DMS 273 treated with DMSO at 0.1 percent for 48 hours (cell line): ENCODE data around the gene PTAFR.

Experiments
- DNase-seq: peaks from one replicate; lab custom pipeline; 2025; lab: John Stamatoyannopoulos, UW

PTAFR gene

DNA sequence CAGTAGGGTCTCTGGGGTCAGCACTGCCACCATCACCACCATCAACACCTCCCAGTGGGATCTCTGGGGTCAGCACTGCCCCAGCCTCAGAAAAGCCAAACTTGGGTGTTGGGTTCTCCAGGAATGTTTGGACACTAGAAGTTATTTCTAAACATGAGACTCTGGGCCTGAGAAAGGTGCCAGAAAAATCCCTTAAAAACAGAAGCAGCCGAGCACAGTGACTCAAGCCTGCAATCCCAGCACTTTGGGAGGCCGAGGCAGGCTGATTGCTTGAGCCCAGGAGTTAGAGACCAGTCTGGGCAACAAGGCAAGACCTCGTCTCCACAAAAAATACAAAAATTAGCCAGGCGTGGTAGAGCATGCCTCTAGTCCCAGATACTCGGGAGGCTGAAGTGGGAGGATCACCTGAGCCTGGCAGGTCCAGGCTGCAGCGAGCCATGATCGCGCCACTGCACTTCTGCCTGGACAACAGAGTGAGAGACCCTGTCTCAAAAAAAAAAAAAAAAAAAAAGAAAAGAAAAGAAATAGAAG is 470 bp downstream of the PTAFR start:
- DNase-seq, result no peak

DNA sequence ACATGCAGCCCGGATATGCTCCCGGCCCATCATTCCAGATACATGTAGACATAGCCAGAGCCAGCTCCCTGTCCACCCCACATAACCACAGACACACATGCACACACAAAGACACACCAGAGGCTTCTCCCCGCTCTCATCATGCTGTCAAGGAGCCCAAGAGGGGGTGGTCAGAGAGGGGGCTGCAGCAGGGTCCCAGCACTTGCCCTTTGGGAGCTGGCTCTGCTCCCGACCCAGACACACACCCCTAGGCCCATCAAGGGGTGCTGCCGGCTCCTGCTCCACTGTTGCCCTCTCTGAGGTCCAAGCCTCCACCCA is 2.6 kb downstream of the PTAFR start:
- DNase-seq, result no peak

DNA sequence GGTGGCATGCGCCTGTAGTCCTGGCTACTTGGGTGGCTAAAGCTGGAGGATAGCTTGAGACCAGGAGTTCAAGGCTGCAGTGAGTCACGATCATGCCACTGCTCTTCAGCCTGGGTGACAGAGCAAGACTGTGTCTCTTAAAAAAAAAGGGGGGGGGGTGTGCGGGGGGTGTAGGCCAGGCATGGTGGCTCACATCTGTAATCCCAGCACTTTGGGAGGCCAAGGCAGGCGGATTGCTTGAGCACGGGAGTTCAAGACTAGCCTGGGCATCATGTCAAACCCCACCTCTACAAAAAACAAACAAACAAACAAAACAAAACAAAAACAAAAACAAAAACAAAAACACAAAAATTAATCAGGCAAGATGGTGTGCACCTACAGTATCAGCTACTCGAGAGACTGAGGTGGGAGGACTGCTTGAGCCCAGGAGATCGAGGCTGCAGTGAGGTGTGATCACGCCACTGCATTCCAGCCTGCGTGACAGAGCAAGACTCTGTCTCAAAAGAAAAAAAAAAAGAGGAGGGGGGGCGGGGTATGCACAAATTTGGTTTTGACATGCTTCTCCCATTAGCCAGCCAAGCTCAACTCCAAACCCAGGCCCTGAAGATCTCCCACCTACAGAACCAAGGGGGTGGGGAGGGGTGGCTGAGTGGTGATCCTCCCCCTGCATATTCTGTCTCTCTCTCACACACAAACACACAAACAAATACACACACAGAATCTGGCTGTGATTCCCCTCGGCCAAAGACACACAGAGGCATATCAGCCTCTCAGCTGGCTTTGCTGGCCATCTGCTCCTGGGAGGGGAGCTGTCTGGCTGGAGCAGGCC is 3.1 kb downstream of the PTAFR start:
- DNase-seq, result no peak

- no peak for DNase-seq
These were observed 3.8 kb downstream of the PTAFR start for GRCh38 chr1:28172713-28173150.

DNA sequence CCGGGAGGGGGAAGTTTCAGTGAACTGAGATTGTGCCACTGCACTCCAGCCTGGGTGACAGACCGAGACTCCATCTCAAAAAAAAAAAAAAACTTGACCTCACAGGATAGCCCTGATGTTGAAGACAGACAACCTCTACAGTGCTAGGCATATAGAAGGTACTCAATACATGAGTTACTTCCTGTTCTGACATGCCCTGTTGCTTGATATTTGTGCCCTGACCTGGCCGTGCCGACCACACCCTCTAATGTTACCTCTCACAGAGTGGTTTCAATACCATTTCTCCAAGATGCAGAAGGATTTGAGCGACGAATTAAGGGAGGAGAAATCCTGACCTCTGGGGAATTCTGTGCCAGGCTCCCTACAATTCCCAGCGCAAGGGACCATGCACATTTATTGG is 5.2 kb downstream of the PTAFR start:
- DNase-seq, result no peak

DNA sequence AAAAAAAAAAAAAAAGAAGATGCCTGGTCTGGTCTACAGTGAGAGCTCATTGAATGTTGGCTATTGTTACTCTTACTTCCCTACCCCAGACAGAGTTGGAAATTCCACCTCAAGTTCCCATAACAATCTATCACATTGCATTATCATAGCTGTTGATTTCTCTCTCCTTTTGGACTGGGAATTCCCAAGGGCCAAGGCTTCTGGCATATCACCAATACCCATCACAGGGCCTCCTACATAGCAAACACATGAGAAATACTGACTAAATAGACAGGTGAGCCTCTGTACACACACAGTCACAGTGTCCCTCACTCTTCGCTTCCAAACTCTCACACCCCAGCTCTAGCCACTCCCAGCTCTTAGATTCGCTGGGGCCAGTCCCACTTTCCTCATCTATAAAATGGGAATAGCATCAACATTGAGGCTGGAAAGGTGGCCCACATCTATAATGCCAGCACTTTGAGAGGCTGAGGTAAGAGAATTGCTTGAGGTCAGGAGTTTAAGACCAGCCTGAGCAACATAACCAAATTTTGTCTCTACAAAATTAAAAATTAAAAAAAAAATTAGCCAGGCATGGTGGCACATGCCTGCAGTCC is 6.4 kb downstream of the PTAFR start:
- DNase-seq, result no peak

- DNase-seq, result peak; percentile 47
These were observed 12.9 kb downstream of the PTAFR start for GRCh38 chr1:28163496-28164161.

DNA sequence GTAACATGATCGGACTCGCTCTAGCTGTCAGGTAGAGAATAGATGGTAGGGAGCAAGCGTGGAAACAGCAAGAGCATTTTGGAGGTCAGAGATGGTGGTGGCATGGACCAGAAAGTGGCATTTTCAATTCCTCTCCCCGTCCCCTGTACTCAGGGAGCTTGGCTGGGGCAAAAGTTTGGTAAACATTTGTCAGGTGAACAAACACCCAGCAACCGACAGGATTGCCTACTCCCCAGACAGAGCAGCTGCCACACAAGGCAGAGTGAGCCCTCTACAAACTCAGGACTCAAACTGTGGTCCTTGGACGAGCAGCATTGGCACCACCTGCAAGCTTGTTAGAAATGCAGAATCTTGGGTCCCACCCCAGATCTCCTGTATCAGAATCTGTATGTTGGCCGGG is 14.3 kb downstream of the PTAFR start:
- DNase-seq, result no peak

GRCh38 chr1:28161751-28162150 is 14.7 kb downstream of the PTAFR start:
- DNase-seq, result no peak

- DNase-seq, result no peak
These were observed 15.7 kb downstream of the PTAFR start for GRCh38 chr1:28160782-28161266.

DNA sequence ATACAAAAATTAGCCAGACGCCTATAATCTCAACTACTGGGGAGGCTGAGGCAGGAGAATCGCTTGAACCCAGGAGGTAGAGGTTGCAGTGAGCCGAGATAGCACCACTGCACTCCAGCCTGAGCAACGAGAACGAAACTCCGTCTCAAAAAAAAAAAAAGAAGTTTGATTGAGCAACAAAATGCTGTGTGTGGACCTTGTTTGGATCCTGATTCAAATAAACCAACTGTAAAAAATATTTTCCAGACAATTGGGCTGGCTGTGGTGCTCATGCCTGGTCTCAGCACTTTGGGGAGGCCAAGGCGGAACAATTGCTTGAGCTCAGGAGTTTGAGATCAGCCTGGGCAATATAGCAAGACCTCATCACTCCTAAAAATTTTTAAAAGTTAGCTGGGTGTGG is 16.8 kb downstream of the PTAFR start:
- no peak for DNase-seq

- no peak for DNase-seq
These were observed 17.2 kb downstream of the PTAFR start for GRCh38 chr1:28159243-28159642.

DNA sequence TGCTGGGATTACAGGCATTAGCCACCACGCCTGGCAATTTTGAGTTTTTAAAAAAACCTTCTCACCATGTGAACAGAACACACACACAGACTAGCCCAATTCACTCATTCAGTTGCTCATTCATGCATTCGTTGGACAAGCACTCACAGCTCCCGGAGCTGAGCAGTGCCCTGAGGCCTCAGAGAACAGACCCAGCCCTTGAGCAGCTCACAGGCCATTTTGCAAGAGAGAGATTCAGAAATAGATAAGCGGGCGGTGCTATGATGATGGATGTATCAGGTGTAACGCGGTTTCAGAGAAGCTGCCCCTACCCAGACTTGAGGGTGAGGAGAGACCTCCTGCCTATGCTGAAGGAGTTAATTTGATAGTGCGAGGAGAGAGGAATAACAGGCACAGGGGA is 18.6 kb downstream of the PTAFR start:
- DNase-seq, result no peak

DNA sequence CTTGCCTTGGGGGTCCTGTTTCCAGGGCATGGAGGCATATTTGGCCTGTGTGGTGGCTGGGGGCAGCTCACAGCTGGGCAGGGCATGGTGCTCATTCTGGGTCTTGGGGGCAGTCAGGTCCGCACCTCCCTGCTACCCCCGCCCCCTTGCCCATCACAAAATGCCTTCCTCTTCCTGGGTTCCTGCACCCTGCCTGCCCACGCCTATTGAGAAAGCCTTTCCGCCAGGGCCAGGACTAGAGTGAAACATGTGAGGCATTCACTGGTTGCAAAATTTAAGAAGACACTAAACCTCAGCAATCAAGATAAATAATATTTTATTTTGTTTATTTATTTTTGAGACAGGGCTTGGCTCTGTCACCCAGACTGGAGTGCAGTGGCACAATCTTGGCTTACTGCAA is 19.7 kb downstream of the PTAFR start:
- DNase-seq, result no peak

GRCh38 chr1:28155628-28156027 is 20.9 kb downstream of the PTAFR start:
- DNase-seq, result no peak

- no peak for DNase-seq
These were observed 22.4 kb downstream of the PTAFR start for GRCh38 chr1:28154078-28154594.

- DNase-seq, result no peak
These were observed 26.2 kb downstream of the PTAFR start for GRCh38 chr1:28150125-28150780.

DNA sequence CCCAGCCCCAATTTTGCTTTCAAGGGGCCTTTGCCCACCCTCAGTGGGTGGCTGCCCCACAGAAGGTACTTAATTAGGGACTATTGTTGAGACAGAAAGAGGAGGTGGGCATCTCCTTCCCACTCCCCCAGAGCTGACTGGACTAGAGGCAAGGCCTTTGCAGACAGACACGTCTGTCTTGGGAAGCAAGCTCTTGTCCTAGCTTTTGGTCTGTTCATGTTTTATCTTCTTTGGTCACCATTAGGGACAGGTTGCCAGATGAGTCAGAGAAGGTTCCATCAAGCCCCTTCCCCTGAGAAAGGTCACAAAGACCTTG is 27.7 kb downstream of the PTAFR start:
- DNase-seq, result no peak

- DNase-seq, result no peak
These were observed 29.0 kb downstream of the PTAFR start for GRCh38 chr1:28147264-28148094.

DNA sequence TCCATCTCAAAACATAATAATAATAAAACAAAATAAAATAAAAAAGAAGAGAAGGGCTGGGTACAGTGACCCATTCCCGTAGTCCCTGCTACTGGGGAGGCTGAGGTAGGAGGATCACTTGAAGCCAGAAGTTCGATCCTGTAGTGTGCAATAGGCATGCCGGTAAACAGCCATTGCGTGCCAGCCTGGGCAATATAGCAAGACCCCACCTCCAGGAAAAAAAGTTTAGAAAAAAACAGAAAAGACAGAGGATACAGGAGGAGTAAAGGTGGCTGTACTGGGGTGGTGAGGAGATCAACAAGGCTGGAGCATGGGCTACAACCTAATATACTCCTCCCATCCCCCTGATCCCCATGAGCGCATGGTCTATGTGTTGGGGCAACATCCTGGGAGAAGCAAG is 30.8 kb downstream of the PTAFR start:
- DNase-seq, result no peak
